Body of pancreas (tissue), 4 donors: ENCODE results near the gene PFKFB4.
A peak's percentile ranks its signal among the peaks of the same experiment; 100 is the strongest.

ENCODE experiments used
- POLR2A ChIP-seq, 3 donors: fragments of 450-650 bp; IDR thresholded peaks; one replicate each; pipeline ENCODE4 v1.6.1; 2016; ENCODE audit warnings: antibody characterized with exemption in 3 of 3, mild to moderate bottlenecking in 2 of 3
- TF ChIP-seq, protein P1 (sequence below), 7 experiments: fragments of 450-650 bp in 4 of 7; fragments of 200-600 bp in 3 of 7; sonication (generic) in 3 of 7; IDR thresholded peaks; one replicate each; pipeline ENCODE4 v1.5.1; 2016 to 2019; ENCODE audit warnings: antibody characterized with exemption in 7 of 7

DNA sequence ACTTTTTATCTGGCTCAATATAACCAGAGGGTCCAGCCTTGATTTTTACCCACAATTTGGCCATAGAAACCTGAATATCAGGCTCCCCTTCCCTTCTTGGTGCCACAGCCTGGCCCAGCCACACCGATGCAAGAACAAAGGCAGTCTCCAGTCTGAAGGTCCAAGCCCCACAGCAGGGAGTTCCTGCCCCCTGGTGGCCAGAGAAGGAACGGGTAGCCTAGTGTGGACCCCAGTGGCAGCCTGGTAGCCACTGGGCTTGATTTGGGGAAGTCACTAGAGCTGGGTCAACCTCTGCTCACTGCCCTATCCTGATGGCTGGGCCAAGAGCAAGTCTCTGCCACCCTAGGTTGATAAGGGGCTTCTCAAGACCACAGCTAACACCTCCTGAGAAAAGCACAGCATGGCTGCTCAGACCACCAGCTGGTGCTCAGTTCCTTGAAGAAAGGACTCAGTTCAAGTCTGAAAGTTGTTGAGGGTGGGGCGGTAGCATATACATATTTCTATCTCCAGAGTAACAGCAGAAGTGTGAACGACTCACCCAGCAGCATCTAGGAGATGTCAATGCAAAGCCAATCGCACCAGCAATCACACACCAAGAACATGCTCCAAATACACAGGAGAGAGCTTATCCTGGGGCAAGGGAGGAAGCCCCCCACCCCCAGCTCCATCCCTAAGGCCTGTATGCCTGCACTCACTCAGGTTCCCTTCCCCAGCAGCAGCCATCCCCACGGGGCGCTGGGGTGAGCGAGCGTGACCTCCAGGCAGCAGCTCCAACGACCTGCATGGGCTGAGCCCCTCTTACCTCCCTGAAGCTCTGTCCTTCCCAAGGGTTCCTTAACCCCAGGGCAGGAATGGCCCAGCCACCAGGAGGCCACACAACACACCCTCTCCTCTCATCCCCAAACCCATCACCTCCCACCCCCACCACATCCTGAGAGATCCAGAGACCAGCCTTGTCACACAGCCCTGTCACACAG, 7.6 kb downstream of the PFKFB4 start:
- TF ChIP-seq, protein P1, sequence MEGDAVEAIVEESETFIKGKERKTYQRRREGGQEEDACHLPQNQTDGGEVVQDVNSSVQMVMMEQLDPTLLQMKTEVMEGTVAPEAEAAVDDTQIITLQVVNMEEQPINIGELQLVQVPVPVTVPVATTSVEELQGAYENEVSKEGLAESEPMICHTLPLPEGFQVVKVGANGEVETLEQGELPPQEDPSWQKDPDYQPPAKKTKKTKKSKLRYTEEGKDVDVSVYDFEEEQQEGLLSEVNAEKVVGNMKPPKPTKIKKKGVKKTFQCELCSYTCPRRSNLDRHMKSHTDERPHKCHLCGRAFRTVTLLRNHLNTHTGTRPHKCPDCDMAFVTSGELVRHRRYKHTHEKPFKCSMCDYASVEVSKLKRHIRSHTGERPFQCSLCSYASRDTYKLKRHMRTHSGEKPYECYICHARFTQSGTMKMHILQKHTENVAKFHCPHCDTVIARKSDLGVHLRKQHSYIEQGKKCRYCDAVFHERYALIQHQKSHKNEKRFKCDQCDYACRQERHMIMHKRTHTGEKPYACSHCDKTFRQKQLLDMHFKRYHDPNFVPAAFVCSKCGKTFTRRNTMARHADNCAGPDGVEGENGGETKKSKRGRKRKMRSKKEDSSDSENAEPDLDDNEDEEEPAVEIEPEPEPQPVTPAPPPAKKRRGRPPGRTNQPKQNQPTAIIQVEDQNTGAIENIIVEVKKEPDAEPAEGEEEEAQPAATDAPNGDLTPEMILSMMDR (IDR thresholded peaks at IDR 0.05), result peak; percentile 80 to 91 (median 90)
- TF ChIP-seq POLR2A (IDR thresholded peaks at IDR 0.05), result no peak
